Measurements from ENCODE around the gene ZNF512. TPM values are rescaled to one million over a fixed set of nuclear protein-coding genes. Genes with fewer than 3 reads are reported as not detected.

Gene ZNF512
- total and polyA plus RNA-seq, 2 experiments from 2014 or later = 16.1 to 16.7 TPM

DNA sequence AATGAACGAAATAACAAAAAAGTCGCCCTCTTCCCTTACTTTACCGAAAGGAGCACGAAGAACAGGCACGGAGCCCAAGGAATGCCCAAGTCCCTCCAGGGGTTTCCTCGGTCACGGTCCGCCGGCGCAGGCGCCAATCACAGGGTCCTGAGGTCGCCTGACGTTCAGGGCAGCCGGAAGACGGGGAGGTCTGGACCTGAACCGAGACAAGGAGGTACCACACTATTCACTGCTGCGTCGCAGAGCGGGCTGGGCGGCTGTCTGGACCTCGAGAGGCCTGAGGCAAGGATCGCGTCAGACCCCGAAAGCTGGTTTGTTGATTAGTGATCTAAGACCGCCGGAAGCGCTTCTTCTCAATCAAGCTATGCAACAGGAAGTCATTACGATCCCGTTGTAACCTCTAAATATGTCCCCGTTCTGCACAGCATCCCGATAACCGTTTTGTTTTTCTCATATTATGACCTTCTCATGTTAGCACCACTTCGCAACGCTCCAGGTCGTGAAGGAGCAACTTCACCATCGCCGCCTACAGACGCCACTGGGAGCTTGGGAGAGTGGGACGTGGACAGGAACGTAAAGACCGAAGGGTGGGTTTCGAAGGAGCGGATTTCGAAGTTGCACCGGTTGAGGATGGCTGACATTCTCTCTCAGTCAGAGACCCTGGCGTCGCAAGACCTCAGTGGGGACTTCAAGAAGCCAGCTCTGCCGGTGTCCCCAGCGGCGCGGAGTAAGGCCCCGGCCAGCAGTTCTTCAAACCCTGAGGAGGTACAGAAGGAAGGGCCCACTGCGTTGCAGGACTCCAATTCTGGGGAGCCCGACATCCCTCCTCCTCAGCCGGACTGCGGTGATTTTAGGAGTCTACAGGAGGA lies 80.7 kb downstream of the ZNF512 start, which contains the start of the genes SLC4A1AP and SUPT7L:
SLC4A1AP (plus strand) TSS at position 605 of the 869 bp plus-strand sequence; CDS start at position 631, 26 bp downstream.
SUPT7L (minus strand) TSS at position 330 of the 869 bp plus-strand sequence. CDS start 1,422 bp downstream, outside the sequence.
- Histone ChIP-seq H4K20me1 (ENCODE audit: insufficient read depth) (no peaks in the 10 kb centered on the region), H3K27ac (peak within 1 kb of the TSS; percentile 90), H2AFZ (peak within 1 kb of the TSS; percentile 97), H3K36me3 (ENCODE audit: low read depth) (peaks cover 39% of the 10 kb centered on the region), H3K9me3 (ENCODE audit: low read depth) (no peaks in the 10 kb centered on the region), H3K4me2 (ENCODE audit: unreplicated experiment) (peak within 1 kb of the TSS; percentile 98), H3K27me3 (replicated peaks; ENCODE audit: insufficient read depth) (no peaks in the 10 kb centered on the region), H3K4me3 (peak within 1 kb of the TSS; percentile 98), H3K9ac (peak within 1 kb of the TSS; percentile 92), H3K9me2 (ENCODE audit: insufficient read depth) (no peaks in the 10 kb centered on the region), H3F3A (ENCODE audit: insufficient read depth) (no peaks in the 10 kb centered on the region), H3K4me1 (ENCODE audit: insufficient read depth) (peaks cover 25% of the 10 kb centered on the region), H3K79me2 (ENCODE audit: insufficient read depth) (peaks cover 69% of the 10 kb centered on the region)
- no peak for TF ChIP-seq EZH2phosphoT487 (IDR thresholded peaks at IDR 0.05; ENCODE audit: insufficient read depth, low read depth)
- no peak for TF ChIP-seq EZH2 (IDR thresholded peaks at IDR 0.05; ENCODE audit: insufficient read depth, poor library complexity, severe bottlenecking)
- in situ Hi-C loops (cut with MboI) = no loop called here
- DNase-seq = peak; percentile 95
- 0 to 1% methylated on average over 54 to 56 of the region's 56 CpGs for WGBS, 2 experiments (ENCODE audit: low coverage in 1 of 2, low lambda C conversion rate in 2 of 2, missing lambda C conversion rate in 2 of 2)

- Histone ChIP-seq H3K27ac (peak overlapping the region; percentile 90), H3K4me3 (peak overlapping the region; percentile 98), H3K9me3 (ENCODE audit: low read depth) (no peaks in the 10 kb centered on the region), H3K9me2 (ENCODE audit: insufficient read depth) (no peaks in the 10 kb centered on the region), H3K27me3 (replicated peaks; ENCODE audit: insufficient read depth) (no peaks in the 10 kb centered on the region), H3K4me2 (ENCODE audit: unreplicated experiment) (peak overlapping the region; percentile 98), H3F3A (ENCODE audit: insufficient read depth) (no peaks in the 10 kb centered on the region), H3K9ac (peak overlapping the region; percentile 92), H3K36me3 (ENCODE audit: low read depth) (peaks cover 43% of the 10 kb centered on the region), H3K79me2 (ENCODE audit: insufficient read depth) (peaks cover 65% of the 10 kb centered on the region), H3K4me1 (ENCODE audit: insufficient read depth) (peaks cover 25% of the 10 kb centered on the region), H2AFZ (peak overlapping the region; percentile 97), H4K20me1 (ENCODE audit: insufficient read depth) (no peaks in the 10 kb centered on the region)
- in situ Hi-C loops (cut with MboI) = no loop called here
- 6 to 8% methylated on average over 25 to 26 of the region's 28 CpGs for WGBS, 2 experiments (ENCODE audit: low coverage in 1 of 2, low lambda C conversion rate in 2 of 2, missing lambda C conversion rate in 2 of 2)
- no peak for DNase-seq
- TF ChIP-seq EZH2 (IDR thresholded peaks at IDR 0.05; ENCODE audit: insufficient read depth, poor library complexity, severe bottlenecking) (no peak), EZH2phosphoT487 (IDR thresholded peaks at IDR 0.05; ENCODE audit: insufficient read depth, low read depth) (no peak)
Measured at GRCh38 chr2:27664154-27664574, 81.3 kb downstream of the ZNF512 start.

GRCh38 chr2:27664622-27665363 lies 82.0 kb downstream of the ZNF512 start:
- Histone ChIP-seq H3K27ac (no peak overlapping the region), H3K79me2 (ENCODE audit: insufficient read depth) (peaks cover 58% of the 10 kb centered on the region)

DNA sequence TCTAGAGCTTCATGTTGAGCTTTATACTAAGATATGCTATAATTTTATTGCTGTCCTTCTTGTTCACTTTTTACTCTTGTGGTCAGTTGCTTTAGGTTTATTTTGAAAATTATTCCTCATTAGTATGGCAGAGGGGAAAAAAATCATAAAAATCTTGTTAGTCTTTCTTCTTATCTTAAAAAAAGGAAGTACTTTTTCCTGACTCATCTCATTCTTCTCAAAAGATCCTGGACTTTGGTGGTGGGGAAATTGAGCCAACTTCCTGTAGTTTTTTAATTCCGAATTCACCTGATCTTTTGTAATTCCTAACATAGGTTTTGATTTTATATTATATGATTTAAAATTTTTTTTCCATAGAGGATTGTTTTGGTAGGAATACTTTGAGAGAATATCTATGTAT lies 84.6 kb downstream of the ZNF512 start:
- H3K79me2 ChIP-seq (ENCODE audit: insufficient read depth) = peaks cover 33% of the 10 kb centered on the region
- H3K4me3 ChIP-seq = no peak overlapping the region
- no peak overlapping the region for H2AFZ ChIP-seq
- peaks cover 35% of the 10 kb centered on the region; the same call in 1 of the 2 replicates for H3K36me3 ChIP-seq (ENCODE audit: low read depth)
- DNase-seq = no peak
- in situ Hi-C loops (cut with MboI) = no loop called here
- no peak overlapping the region for H3K9ac ChIP-seq
- TF ChIP-seq EZH2phosphoT487 (IDR thresholded peaks at IDR 0.05; ENCODE audit: insufficient read depth, low read depth) = no peak
- peaks cover 19% of the 10 kb centered on the region for H3K4me1 ChIP-seq (ENCODE audit: insufficient read depth)
- no peaks in the 10 kb centered on the region for H3K9me3 ChIP-seq (ENCODE audit: low read depth)
- no peaks in the 10 kb centered on the region for H3F3A ChIP-seq (ENCODE audit: insufficient read depth)
- H3K27ac ChIP-seq = no peak overlapping the region
- H4K20me1 ChIP-seq (ENCODE audit: insufficient read depth) = no peaks in the 10 kb centered on the region
- H3K9me2 ChIP-seq (ENCODE audit: insufficient read depth) = no peaks in the 10 kb centered on the region
- H3K4me2 ChIP-seq (ENCODE audit: unreplicated experiment) = no peak overlapping the region
- WGBS, 2 experiments (ENCODE audit: low coverage in 1 of 2, low lambda C conversion rate in 2 of 2, missing lambda C conversion rate in 2 of 2) = 90 to 100% methylated on average over 1 of the region's 1 CpG
- no peaks in the 10 kb centered on the region for H3K27me3 ChIP-seq (replicated peaks; ENCODE audit: insufficient read depth)

More at GRCh38 chr2:27664622-27665363, 82.0 kb downstream of the ZNF512 start:
- Histone ChIP-seq H3K4me1 (ENCODE audit: insufficient read depth) (peaks cover 25% of the 10 kb centered on the region), H2AFZ (peak overlapping the region; percentile 97), H3F3A (ENCODE audit: insufficient read depth) (no peaks in the 10 kb centered on the region), H3K9me3 (ENCODE audit: low read depth) (no peaks in the 10 kb centered on the region), H3K36me3 (ENCODE audit: low read depth) (peaks cover 40% of the 10 kb centered on the region), H3K27me3 (replicated peaks; ENCODE audit: insufficient read depth) (no peaks in the 10 kb centered on the region), H4K20me1 (ENCODE audit: insufficient read depth) (no peaks in the 10 kb centered on the region), H3K9me2 (ENCODE audit: insufficient read depth) (no peaks in the 10 kb centered on the region), H3K4me2 (ENCODE audit: unreplicated experiment) (peak overlapping the region; percentile 98), H3K4me3 (peak overlapping the region; percentile 98), H3K9ac (peak overlapping the region; percentile 92)
- no peak for DNase-seq
- no peak for TF ChIP-seq EZH2 (IDR thresholded peaks at IDR 0.05; ENCODE audit: insufficient read depth, poor library complexity, severe bottlenecking)
- TF ChIP-seq EZH2phosphoT487 (IDR thresholded peaks at IDR 0.05; ENCODE audit: insufficient read depth, low read depth) = no peak
- WGBS, 2 experiments (ENCODE audit: low coverage in 1 of 2, low lambda C conversion rate in 2 of 2, missing lambda C conversion rate in 2 of 2) = 91% methylated on average over 16 of the region's 16 CpGs
- in situ Hi-C loops (cut with MboI) = no loop called here

Measured in GM23248 (cell line).